ENCODE data around the gene UBR4.

DNA sequence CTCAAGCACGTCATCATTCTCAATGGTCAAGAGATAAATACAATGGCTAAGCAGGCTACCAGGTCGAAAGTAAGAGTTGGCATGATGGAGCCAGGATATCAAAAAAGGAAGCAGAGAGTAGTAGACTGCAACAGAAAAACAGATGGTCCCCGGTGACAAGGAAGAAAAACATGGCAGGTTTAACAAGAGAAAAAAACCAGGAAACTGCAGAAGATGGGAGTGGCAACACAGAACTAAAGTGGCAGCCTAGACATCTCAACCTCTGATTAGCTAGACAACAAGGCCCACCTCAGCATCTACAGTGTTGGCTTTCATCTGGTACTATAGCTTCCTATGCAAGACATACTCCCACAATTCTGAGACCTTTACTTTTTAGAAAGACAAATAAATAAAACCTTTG, 3.1 kb downstream of the UBR4 start:
- TF ChIP-seq POLR2AphosphoS5 (IDR thresholded peaks at IDR 0.05; ENCODE audit: low read depth, low read length) (no peak), TAF1 (IDR thresholded peaks at IDR 0.05; ENCODE audit: borderline replicate concordance, low read depth, low read length) (no peak), POLR2A (IDR thresholded peaks at IDR 0.05; ENCODE audit: low read depth, low read length) (no peak)
